Measurements from ENCODE around the gene PPFIBP1.

PPFIBP1 gene

DNA sequence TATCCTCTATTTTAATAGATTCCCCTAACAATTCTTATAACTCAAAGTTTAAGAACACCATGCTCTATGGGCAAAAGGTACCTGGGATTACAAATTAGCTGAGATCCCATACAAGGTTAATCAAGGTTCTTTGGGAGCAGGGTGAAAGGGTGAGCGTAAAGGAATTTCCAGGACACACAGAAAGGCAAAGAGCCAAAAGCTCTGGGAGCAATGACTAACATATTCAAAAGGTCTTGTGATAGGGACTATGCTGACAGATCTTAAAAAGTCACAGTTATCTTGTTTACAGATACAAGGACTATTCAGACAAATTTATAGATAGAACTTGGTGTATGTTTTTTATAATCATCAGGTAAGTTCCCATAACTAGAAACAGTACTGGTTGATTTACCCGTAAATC, 19.5 kb upstream of the PPFIBP1 start:
- TF ChIP-seq, protein P1, sequence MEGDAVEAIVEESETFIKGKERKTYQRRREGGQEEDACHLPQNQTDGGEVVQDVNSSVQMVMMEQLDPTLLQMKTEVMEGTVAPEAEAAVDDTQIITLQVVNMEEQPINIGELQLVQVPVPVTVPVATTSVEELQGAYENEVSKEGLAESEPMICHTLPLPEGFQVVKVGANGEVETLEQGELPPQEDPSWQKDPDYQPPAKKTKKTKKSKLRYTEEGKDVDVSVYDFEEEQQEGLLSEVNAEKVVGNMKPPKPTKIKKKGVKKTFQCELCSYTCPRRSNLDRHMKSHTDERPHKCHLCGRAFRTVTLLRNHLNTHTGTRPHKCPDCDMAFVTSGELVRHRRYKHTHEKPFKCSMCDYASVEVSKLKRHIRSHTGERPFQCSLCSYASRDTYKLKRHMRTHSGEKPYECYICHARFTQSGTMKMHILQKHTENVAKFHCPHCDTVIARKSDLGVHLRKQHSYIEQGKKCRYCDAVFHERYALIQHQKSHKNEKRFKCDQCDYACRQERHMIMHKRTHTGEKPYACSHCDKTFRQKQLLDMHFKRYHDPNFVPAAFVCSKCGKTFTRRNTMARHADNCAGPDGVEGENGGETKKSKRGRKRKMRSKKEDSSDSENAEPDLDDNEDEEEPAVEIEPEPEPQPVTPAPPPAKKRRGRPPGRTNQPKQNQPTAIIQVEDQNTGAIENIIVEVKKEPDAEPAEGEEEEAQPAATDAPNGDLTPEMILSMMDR (IDR thresholded peaks at IDR 0.05): no peak

DNA sequence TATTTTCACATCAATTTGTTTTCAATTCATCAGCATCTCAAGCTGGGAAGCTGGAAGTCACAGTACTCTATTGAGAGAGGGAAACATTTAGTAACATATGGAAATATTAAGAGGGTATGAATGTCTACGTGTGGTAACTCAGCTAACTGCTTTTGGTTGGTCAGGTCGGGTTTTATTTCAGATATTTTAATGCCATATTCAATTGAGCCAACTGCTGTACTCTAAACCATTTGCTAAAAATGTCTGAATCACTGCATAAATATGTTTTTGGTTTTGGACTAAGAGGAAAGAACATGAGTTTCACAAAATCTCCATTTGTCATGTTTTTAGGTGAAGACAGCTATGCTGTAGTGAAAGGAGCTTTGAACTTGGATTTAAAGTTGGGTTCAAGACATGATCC, 18.9 kb upstream of the PPFIBP1 start:
- TF ChIP-seq, protein P1 (IDR thresholded peaks at IDR 0.05): no peak

DNA sequence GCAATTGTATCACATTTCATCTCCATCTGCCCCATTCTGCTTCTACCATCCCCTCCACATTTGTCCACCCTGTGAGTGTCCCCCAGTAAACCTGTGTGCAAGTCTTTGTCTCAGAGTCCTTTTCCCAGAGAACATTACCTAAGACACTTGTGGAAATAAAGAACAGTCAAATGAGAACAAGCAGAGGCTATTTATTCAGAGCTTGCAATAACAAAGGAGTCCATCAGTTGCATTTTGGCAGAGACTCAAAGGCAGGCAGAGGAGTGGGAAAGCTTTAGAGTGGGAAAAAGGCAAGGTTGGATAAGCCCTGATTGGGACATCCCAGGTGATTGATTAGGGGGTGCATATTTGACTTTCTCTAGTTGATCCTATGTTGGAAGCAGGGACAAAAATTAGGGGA, 18.2 kb upstream of the PPFIBP1 start:
- TF ChIP-seq, protein P1 (IDR thresholded peaks at IDR 0.05): no peak

DNA sequence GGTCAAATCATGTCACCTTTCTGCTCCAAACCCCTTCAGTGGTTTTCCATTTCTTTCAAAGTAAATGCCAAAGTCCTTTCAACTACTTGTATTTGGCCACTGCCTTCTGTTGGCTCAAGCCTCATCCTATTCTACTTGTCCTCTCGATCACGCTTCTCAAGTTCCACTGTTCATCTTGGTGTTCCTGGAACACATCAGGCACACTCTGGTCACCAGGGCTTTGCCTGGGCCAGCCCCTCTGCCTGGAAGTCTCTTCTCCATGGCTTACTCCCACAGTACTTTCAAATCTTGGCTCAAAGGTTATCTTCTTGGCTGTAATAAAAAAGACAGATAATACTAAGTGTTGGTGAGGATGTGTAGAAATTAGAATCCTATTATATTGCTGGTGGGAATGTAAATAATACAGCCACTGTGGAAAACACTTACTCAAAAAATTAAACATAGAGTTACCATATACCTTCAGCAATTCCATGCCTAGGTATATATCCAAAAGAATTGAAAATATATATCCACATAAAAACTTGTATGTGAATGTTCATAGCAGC, 17.3 kb upstream of the PPFIBP1 start:
- TF ChIP-seq, protein P1 (IDR thresholded peaks at IDR 0.05): no peak

DNA sequence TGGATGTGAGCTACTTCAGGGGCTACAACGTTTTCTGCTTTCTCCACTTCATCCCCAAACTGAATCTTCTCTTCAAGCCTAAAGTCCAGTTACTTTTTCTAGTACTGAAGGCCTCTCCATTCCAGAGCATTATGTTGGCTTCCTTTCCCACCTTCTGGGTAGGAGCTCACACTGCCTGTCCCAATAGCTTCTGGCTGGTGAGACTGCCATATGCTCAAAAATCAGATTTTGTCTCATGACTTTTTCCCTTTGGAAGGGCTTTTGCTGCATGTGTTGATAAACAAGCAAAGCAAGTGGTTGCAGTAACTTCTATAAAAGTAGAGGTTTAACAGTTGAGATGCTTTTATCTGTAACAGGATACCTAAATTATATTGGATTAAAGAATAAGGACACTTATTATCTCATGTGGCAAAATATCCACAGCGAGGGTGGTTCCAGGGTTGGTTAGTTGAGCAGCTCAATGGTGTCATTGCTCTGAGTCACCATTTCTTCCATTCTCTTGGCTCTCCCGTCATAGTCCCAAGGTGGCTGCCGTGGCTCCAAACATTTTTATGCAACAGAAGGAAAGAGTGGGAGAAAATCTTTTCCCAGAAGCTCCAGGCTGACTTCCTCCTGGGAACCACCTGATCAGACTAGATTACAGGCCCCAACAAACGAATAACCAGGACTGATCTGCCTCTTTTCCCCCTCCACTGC, 15.1 kb upstream of the PPFIBP1 start:
- TF ChIP-seq, protein P1 (IDR thresholded peaks at IDR 0.05): no peak

DNA sequence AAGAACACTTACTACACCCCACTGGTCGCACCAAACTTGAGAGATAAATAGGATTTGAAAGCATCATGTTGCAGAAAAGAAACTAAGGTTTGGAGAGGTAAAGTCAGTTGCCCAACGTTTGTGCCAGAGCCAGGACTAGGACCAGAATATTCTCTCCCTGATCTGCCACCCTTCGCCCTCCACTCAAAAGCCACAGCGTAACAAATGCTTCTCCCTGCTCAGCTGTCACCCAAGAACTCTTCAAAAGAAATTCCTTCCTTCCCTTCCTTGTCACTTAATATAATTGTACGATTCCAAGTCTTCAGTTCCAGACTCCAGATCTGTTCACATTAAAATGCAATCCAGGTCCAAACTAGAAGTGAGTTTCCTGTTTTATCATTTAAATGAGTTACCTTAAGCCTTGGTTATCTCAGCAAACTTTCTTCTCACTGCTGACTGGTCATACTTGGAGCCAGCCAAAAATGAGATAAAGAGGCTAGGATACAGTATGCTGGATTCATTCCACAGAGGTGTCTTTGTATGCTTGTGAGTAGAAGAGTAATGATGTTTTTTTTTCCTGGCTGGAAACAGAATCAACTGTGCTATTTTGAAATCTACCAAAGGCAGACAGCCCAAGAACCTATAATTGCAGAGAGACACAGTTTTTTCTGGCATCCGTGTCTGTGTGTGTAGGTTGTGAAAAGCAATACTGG, 12.8 kb upstream of the PPFIBP1 start:
- TF ChIP-seq, protein P1 (IDR thresholded peaks at IDR 0.05): no peak

DNA sequence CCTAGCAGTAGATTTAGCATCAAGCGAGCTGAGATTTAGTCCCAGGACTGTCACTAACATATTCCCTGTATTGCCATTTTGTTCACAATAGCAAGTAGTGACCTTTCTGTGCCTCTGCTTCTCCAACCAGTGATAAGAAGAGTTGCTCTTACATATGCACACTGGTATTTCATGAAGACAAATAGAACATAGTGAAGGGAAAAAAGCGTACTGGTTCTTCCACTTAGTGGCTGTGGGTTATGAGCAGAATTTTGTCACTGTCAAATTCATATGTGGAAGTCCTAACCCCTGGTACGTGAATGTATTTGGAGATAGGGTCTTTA, 12.3 kb upstream of the PPFIBP1 start:
- TF ChIP-seq, protein P1 (IDR thresholded peaks at IDR 0.05): no peak

Data from LNCAP (cell line).